Measurements from ENCODE around the gene GRIA3. TPM values are rescaled to one million over a fixed set of nuclear protein-coding genes. Genes with fewer than 3 reads are reported as not detected.
"Not testable (repeated sequence)": the region's sequence is repeated elsewhere in the genome, so short reads cannot be mapped to it uniquely, and the experiment has no call there.

GRIA3 gene
- total RNA-seq, 4 donors from 2014 or later = 0.45 to 0.83 (median 0.56) TPM

DNA sequence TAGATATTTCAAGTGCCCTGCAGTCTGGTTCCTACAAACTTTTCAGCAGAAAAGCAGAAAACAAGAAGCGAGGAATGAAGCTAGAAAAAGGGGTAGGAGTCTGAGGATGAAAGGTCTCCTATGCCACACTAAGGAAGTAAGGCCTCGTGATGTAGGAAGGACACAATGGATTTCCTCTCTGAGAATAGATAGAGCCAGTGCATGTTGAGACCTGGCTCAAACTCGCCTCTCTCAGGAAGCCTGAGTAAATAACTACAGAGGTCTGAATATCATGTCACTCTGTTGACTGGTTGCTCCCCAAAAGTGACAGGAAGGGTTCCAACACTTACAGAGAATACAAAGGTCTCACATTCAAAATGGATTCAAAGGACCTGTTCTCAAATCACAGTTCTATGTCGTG is 93.3 kb downstream of the GRIA3 start:
- TF ChIP-seq POLR2AphosphoS5 (IDR thresholded peaks at IDR 0.05) = no peak
- TF ChIP-seq, protein P1, sequence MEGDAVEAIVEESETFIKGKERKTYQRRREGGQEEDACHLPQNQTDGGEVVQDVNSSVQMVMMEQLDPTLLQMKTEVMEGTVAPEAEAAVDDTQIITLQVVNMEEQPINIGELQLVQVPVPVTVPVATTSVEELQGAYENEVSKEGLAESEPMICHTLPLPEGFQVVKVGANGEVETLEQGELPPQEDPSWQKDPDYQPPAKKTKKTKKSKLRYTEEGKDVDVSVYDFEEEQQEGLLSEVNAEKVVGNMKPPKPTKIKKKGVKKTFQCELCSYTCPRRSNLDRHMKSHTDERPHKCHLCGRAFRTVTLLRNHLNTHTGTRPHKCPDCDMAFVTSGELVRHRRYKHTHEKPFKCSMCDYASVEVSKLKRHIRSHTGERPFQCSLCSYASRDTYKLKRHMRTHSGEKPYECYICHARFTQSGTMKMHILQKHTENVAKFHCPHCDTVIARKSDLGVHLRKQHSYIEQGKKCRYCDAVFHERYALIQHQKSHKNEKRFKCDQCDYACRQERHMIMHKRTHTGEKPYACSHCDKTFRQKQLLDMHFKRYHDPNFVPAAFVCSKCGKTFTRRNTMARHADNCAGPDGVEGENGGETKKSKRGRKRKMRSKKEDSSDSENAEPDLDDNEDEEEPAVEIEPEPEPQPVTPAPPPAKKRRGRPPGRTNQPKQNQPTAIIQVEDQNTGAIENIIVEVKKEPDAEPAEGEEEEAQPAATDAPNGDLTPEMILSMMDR (IDR thresholded peaks at IDR 0.05) = no peak
- no peak for TF ChIP-seq POLR2A (IDR thresholded peaks at IDR 0.05; ENCODE audit: low read depth)
- TF ChIP-seq EP300 (IDR thresholded peaks at IDR 0.05) = no peak
- intact Hi-C loops (cut with DNase I) = no loop called here
- Histone ChIP-seq H3K4me1 (no peaks in the 10 kb centered on the region), H3K4me3 (no peak overlapping the region), H3K36me3 (no peaks in the 10 kb centered on the region), H3K9me3 (no peaks in the 10 kb centered on the region), H3K27me3 (no peaks in the 10 kb centered on the region), H3K27ac (replicated peaks in 1 of 4) (no peak overlapping the region)
- no peak for DNase-seq (ENCODE audit: extremely low spot score)
- WGBS = 45% methylated on average over 4 of the region's 4 CpGs

DNA sequence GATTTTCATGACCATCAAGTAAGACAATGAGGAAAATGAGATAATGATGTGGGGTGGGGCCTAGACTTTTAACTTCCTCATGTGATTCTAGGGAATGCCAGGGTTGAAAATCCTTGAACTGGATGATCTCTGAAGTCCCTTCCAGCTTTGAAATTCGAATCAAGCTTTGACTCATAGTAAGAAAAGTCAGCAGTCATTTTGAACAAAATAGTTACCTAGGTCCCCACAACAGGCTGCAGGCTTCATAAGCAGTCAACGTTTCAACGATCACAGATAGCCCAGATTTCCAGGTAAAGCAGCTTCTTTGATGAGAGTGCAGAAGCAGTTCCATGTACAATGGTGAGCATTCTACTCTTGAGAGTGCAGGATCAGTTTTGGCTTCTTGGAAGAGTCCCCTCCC is 93.7 kb downstream of the GRIA3 start:
- Histone ChIP-seq H3K27ac (replicated peaks in 1 of 4) (no peak overlapping the region), H3K27me3 (no peaks in the 10 kb centered on the region), H3K36me3 (no peaks in the 10 kb centered on the region), H3K9me3 (no peaks in the 10 kb centered on the region), H3K4me1 (no peaks in the 10 kb centered on the region), H3K4me3 (no peak overlapping the region)
- DNase-seq (ENCODE audit: extremely low spot score) = no peak
- intact Hi-C loops (cut with DNase I) = no loop called here
- WGBS = 62% methylated on average over 2 of the region's 3 CpGs
- TF ChIP-seq, protein P1 (IDR thresholded peaks at IDR 0.05) = no peak
- TF ChIP-seq POLR2AphosphoS5 (IDR thresholded peaks at IDR 0.05) (no peak), EP300 (IDR thresholded peaks at IDR 0.05) (no peak), POLR2A (IDR thresholded peaks at IDR 0.05; ENCODE audit: low read depth) (no peak)

DNA sequence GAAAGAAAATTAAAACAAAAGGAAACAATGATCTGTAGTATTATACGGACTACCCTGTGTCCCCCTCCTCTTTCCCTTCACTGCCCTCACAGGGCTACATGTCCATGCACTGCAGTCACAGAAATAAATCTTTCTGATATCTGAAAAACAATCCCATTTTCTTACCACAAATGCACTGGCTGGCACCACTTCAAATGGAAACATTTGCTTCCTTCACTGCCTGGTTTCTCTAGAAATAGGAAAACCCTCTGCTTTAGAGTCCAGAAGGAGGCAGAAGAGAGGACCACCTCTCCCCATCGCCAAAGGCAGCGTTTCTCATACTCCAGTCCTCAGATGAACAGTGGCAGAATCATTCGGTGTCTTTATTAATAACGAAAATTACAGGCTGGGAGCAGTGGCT is 98.2 kb downstream of the GRIA3 start:
- Histone ChIP-seq H3K4me1 (no peaks in the 10 kb centered on the region), H3K9me3 (no peaks in the 10 kb centered on the region), H3K27ac (replicated peaks in 1 of 4) (no peak overlapping the region), H3K4me3 (no peak overlapping the region), H3K36me3 (no peaks in the 10 kb centered on the region), H3K27me3 (no peaks in the 10 kb centered on the region)
- DNase-seq (ENCODE audit: extremely low spot score) = no peak
- WGBS = 67% methylated on average over 5 of the region's 5 CpGs
- TF ChIP-seq, protein P1 (IDR thresholded peaks at IDR 0.05) = no peak
- TF ChIP-seq POLR2AphosphoS5 (IDR thresholded peaks at IDR 0.05) = no peak
- no peak for TF ChIP-seq EP300 (IDR thresholded peaks at IDR 0.05)
- TF ChIP-seq POLR2A (IDR thresholded peaks at IDR 0.05; ENCODE audit: low read depth) = no peak
- intact Hi-C loops (cut with DNase I) = no loop called here

DNA sequence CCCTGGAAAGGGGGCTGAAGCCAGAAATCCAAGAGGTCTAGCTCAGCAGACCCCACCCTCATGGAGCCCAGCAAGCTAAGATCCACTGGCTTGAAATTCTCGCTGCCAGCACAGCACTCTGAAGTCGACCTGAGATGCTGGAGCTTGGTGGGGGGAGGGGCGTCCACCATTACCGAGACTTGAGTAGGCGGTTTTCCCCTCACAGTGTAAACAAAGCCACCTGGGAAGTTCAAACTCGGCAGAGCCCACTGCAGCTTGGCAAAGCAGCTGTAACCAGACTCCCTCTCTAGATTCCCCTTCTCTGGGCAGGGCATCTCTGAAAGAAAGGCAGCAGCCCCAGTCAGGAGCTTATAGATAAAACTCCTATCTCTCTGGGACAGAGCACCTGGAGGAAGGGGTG is 99.3 kb downstream of the GRIA3 start:
- H3K36me3 ChIP-seq; H3K4me3 ChIP-seq; H3K4me1 ChIP-seq; H3K27me3 ChIP-seq; DNase-seq (ENCODE audit: extremely low spot score); intact Hi-C loops (cut with DNase I); H3K27ac ChIP-seq (replicated peaks in 1 of 4); H3K9me3 ChIP-seq: not testable (repeated sequence)
- WGBS = 60% methylated on average over 2 of the region's 6 CpGs

DNA sequence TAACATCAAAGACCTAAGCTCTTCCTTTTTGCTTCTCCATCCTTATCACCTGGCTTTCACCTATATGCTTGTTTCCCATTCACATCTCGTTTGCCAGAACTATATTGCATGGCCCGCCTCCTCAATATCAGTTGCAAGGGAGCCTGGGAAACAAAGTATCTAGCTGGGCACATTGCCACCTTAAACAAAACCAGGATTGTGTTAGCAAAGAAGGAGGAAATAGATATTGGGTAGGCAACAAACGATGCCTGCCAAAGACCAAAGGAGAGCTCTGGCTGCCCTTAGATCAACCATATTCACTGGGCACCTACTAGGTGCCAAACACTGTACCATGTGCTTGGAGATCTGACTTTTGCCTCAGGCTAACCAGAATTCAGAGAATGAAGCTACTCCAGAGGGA is 107.5 kb downstream of the GRIA3 start:
- Histone ChIP-seq H3K27ac (replicated peaks in 1 of 4) (no peak overlapping the region), H3K4me1 (no peaks in the 10 kb centered on the region), H3K27me3 (no peaks in the 10 kb centered on the region), H3K4me3 (no peak overlapping the region), H3K36me3 (no peaks in the 10 kb centered on the region), H3K9me3 (no peaks in the 10 kb centered on the region)
- no peak for DNase-seq (ENCODE audit: extremely low spot score)
- intact Hi-C loops (cut with DNase I) = no loop called here
- 50% methylated on average over 3 of the region's 3 CpGs for WGBS
- TF ChIP-seq EP300 (IDR thresholded peaks at IDR 0.05) = no peak
- TF ChIP-seq POLR2AphosphoS5 (IDR thresholded peaks at IDR 0.05) = no peak
- TF ChIP-seq POLR2A (IDR thresholded peaks at IDR 0.05; ENCODE audit: low read depth) = no peak
- TF ChIP-seq, protein P1 (IDR thresholded peaks at IDR 0.05) = no peak

Data from esophagus muscularis mucosa (tissue), 4 donors.